HepG2 (cell line): Measurements from ENCODE around the gene CETN2. TPM values are rescaled to one million over a fixed set of nuclear protein-coding genes. Genes with fewer than 3 reads are reported as not detected.

Experiments used
- ATAC-seq: fragments of 200-7000 bp; cut with Tn5 transposase; 3 replicates; pipeline ENCODE4 v1.9.1; 2020; ENCODE audit warnings: mild to moderate bottlenecking, moderate library complexity
- BruUV-seq: library from RNA; stranded (reverse); fragments of 400-500 nt; replicated peaks from 2 replicates; lab custom pipeline; 2021; lab: Mats Ljungman, UMichigan
- CTCF ChIA-PET: fragments of 300-600 bp; formaldehyde crosslinking; extraction: SDS; loops from one replicate; lab custom pipeline; 2021; ENCODE audit warnings: low total read pairs, inconsistent platforms, low intra/inter-chr PET ratio; lab: Yijun Ruan, JAX
- POLR2A ChIA-PET: fragments of 350-600 bp; sonication (Branson Sonifier 250); formaldehyde crosslinking; loops from one replicate; lab custom pipeline; 2020; ENCODE audit warnings: antibody characterized with exemption, inconsistent platforms; lab: Yijun Ruan, JAX
- DNase-seq: peaks from one replicate; pipeline ENCODE4 v3.0.0-alpha.2; 2015; ENCODE audit warnings: low spot score
- FAIRE-seq: peaks from 3 replicates; lab custom pipeline; 2011; peaks lifted over from hg19 to GRCh38; lab: Jason Lieb, UNC
- H2AFZ ChIP-seq: one replicate; pipeline ENCODE4 v1.6.1; 2011; ENCODE audit warnings: low read length, inconsistent platforms
- H3K27ac ChIP-seq: fragments of 300-600 bp; 3 replicates; pipeline ENCODE4 v1.8.0; 2011; ENCODE audit warnings: mixed run types, mild to moderate bottlenecking, mixed read lengths, low read length, inconsistent platforms; ENCODE audit not compliant: insufficient read depth; ENCODE audit errors: extremely low read length
- H3K27me3 ChIP-seq, 2 experiments: fragments of 200-600 bp in 1 of 2; 2 replicates in 1 of 2; 3 replicates in 1 of 2; pipeline versions ENCODE4 v1.6.0 to v1.8.0; 2011; ENCODE audit warnings: low read length in 2 of 2, mild to moderate bottlenecking in 2 of 2, moderate library complexity in 2 of 2, inconsistent platforms in 1 of 2; ENCODE audit not compliant: insufficient read depth in 2 of 2, control insufficient read depth in 1 of 2
- H3K36me3 ChIP-seq, 2 experiments: fragments of 200-600 bp in 1 of 2; replicated peaks in 1 of 2; 2 replicates in 1 of 2; 3 replicates in 1 of 2; pipeline versions ENCODE4 v1.5.1 to v1.8.0; 2011; ENCODE audit warnings: low read length in 2 of 2, inconsistent platforms in 1 of 2; ENCODE audit not compliant: insufficient read depth in 2 of 2, control insufficient read depth in 1 of 2
- H3K4me1 ChIP-seq: 2 replicates; pipeline ENCODE4 v1.5.1; 2012; ENCODE audit warnings: low read length, inconsistent platforms; ENCODE audit not compliant: insufficient read depth
- H3K4me2 ChIP-seq: 2 replicates; pipeline ENCODE4 v1.6.0; 2011; ENCODE audit warnings: low read depth, low read length, inconsistent platforms
- H3K4me3 ChIP-seq, 3 experiments: fragments of 200-600 bp in 1 of 3; sonication (generic), shearing (Covaris generic) in 1 of 3; replicated peaks in 1 of 3; 2 replicates each; pipeline ENCODE4 v1.5.1; 2011 to 2016; ENCODE audit warnings: low read length in 3 of 3, inconsistent platforms in 2 of 3, low read depth in 2 of 3, mild to moderate bottlenecking in 2 of 3, control low read depth in 1 of 3, mixed read lengths in 1 of 3; ENCODE audit not compliant: insufficient read depth in 1 of 3
- H3K79me2 ChIP-seq: one replicate; pipeline ENCODE4 v1.6.1; 2011; ENCODE audit warnings: low read length, inconsistent platforms; ENCODE audit not compliant: insufficient read depth
- H3K9ac ChIP-seq: 2 replicates; pipeline ENCODE4 v1.6.0; 2011; ENCODE audit warnings: mild to moderate bottlenecking, low read depth, low read length, inconsistent platforms; ENCODE audit not compliant: insufficient read depth
- H3K9me3 ChIP-seq: 2 replicates; pipeline ENCODE4 v1.5.1; 2012; ENCODE audit warnings: mild to moderate bottlenecking, low read length
- H4K20me1 ChIP-seq: 2 replicates; pipeline ENCODE4 v1.6.0; 2011; ENCODE audit warnings: inconsistent platforms, mild to moderate bottlenecking, low read length, moderate library complexity; ENCODE audit not compliant: insufficient read depth
- FOXA1 ChIP-seq, 2 experiments: fragments of 450-650 bp in 1 of 2; sonication (generic) in 1 of 2; formaldehyde crosslinking in 1 of 2; IDR thresholded peaks; 2 replicates each; pipeline versions ENCODE4 v1.4.0 to v1.6.1; 2016 to 2020; ENCODE audit warnings: missing genetic modification reagents in 1 of 2
- GPN1 ChIP-seq: sonication (generic); formaldehyde crosslinking; IDR thresholded peaks from 2 replicates; pipeline ENCODE4 v1.5.1; 2020; ENCODE audit warnings: missing genetic modification reagents, borderline replicate concordance
- HCFC1 ChIP-seq: fragments of 150-350 bp; IDR thresholded peaks from 2 replicates; pipeline ENCODE4 v1.6.1; 2014; ENCODE audit warnings: low read depth, low read length
- IKZF1 ChIP-seq: fragments of 450-650 bp; IDR thresholded peaks from 2 replicates; pipeline ENCODE4 v1.7.1; 2016
- KMT2A ChIP-seq: sonication (generic); formaldehyde crosslinking; IDR thresholded peaks from 2 replicates; pipeline ENCODE4 v1.4.0; 2020; ENCODE audit warnings: missing genetic modification reagents
- MTA1 ChIP-seq: sonication (generic); formaldehyde crosslinking; IDR thresholded peaks from 2 replicates; pipeline ENCODE4 v1.4.0; 2020; ENCODE audit warnings: missing genetic modification reagents, mild to moderate bottlenecking, borderline replicate concordance
- POLR2AphosphoS2 ChIP-seq: IDR thresholded peaks from 2 replicates; pipeline ENCODE4 v1.6.1; 2011; ENCODE audit warnings: low read depth, low read length, improper control_type of control experiment
- SMAD1 ChIP-seq: sonication (generic); formaldehyde crosslinking; IDR thresholded peaks from 2 replicates; pipeline ENCODE4 v1.4.0; 2020; ENCODE audit warnings: missing genetic modification reagents, low read depth, mild to moderate bottlenecking, borderline replicate concordance
- TMF1 ChIP-seq: sonication (generic); formaldehyde crosslinking; IDR thresholded peaks from 2 replicates; pipeline ENCODE4 v1.8.1; 2022; ENCODE audit warnings: low read depth, missing genetic modification reagents
- YEATS2 ChIP-seq: sonication (generic); formaldehyde crosslinking; IDR thresholded peaks from 2 replicates; pipeline ENCODE4 v1.4.0; 2020; ENCODE audit warnings: missing genetic modification reagents, borderline replicate concordance
- ZNF530 ChIP-seq: sonication (generic); formaldehyde crosslinking; IDR thresholded peaks from 2 replicates; pipeline ENCODE4 v1.5.0; 2020; ENCODE audit warnings: low read depth, mild to moderate bottlenecking, missing genetic modification reagents
- ZNF768 ChIP-seq: sonication (generic); formaldehyde crosslinking; IDR thresholded peaks from 2 replicates; pipeline ENCODE4 v1.4.0; 2020; ENCODE audit warnings: missing genetic modification reagents
- ZNF781 ChIP-seq: sonication (generic); formaldehyde crosslinking; IDR thresholded peaks from 2 replicates; pipeline ENCODE4 v1.5.1; 2020; ENCODE audit warnings: borderline replicate concordance, mild to moderate bottlenecking, missing genetic modification reagents; ENCODE audit errors: not compliant biosample characterization
- WGBS: methylation state at CpG from one replicate; pipeline ENCODE4 v1.1.6; 2017; ENCODE audit warnings: low lambda C conversion rate; 5-methylcytosine and 5-hydroxymethylcytosine counted together
- in situ Hi-C: cut with HindIII; loops from 2 replicates; pipeline ENCODE4 v1.10.0; 2017; ENCODE audit warnings: low pct_unique_long_range_greater_than_20kb; ENCODE audit not compliant: extremely low pct_ligation_motif_present
- intact Hi-C: fragments of 100-400 bp; cut with micrococcal nuclease; formaldehyde crosslinking; loops from one replicate; pipeline ENCODE4 v1.10.0; 2022; ENCODE audit not compliant: unreplicated experiment
- polyA plus RNA-seq, 8 experiments: library from polyadenylated mRNA; depleted of rRNA in 3 of 8; stranded (reverse) in 7 of 8; unstranded in 1 of 8; fragments of >200 nt; fragmentation: Illumina TruSeq in 4 of 8; extraction: Trizol in 4 of 8; gene quantifications; 2 replicates each; pipeline versions ENCODE4 v1.2.1 to v1.2.3, GENCODE V29; 2011 to 2016; ENCODE audit warnings: low read depth in 4 of 8, missing spikeins in 1 of 8, mixed read lengths in 1 of 8; ENCODE audit not compliant: insufficient read depth in 1 of 8
- total RNA-seq, 5 experiments: library from RNA; depleted of rRNA; stranded (reverse); fragments of >200 nt; fragmentation: Illumina TruSeq; extraction: Trizol; gene quantifications; 2 replicates each; pipeline ENCODE4 v1.2.3, GENCODE V29; 2016; ENCODE audit warnings: low read depth in 1 of 5
- TF ChIP-seq, protein P1 (sequence below): IDR thresholded peaks from 2 replicates; pipeline ENCODE4 v1.6.1; 2016
- TF ChIP-seq, protein P2 (sequence below): IDR thresholded peaks from 2 replicates; pipeline ENCODE4 v1.6.1; 2016; ENCODE audit warnings: missing compliant biosample characterization, missing genetic modification reagents, borderline replicate concordance
- TF ChIP-seq, protein P3 (sequence below): sonication (generic); formaldehyde crosslinking; IDR thresholded peaks from 2 replicates; pipeline ENCODE4 v1.4.0; 2020; ENCODE audit warnings: missing genetic modification reagents
- TF ChIP-seq, protein P4 (sequence below): sonication (generic); formaldehyde crosslinking; IDR thresholded peaks from 2 replicates; pipeline ENCODE4 v1.5.1; 2020; ENCODE audit warnings: mild to moderate bottlenecking, missing genetic modification reagents

CETN2 gene
- total and polyA plus RNA-seq, 2 of the 13 experiments (the other 11 are each of a cell fraction or from before 2014, with no cell fraction given) = 17.2 to 85.4 TPM

DNA sequence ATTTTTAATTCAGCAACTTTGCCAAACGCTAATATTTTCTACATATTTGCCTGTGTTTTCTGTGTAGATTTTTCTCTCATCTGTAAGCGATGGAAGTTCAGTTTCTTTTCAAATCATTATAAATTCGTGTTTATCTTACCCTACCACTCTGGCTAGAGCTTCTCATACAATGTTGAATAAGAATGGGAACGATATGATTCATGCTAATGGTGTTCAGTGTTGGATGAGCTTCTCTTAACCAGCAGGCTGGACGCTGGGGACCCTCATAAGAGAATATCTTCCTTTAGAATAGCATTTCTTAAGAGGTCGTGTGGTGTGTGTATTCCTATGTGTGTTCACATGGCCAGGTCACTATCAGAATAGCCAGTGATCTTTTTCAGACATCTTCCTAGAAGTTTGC is 31.3 kb upstream of the CETN2 start:
- TF ChIP-seq ZNF781 (CRISPR knock-in tag) (no peak), IKZF1 (no peak), POLR2AphosphoS2 (no peak), ZNF530 (no peak), ZNF768 (CRISPR knock-in tag) (no peak), GPN1 (CRISPR knock-in tag) (no peak), SMAD1 (CRISPR knock-in tag) (no peak), MTA1 (no peak), FOXA1 (IDR thresholded peaks at IDR 0.05) (no peak), FOXA1 (CRISPR knock-in tag; IDR thresholded peaks at IDR 0.05) (no peak), KMT2A (CRISPR knock-in tag) (no peak), TMF1 (CRISPR knock-in tag) (no peak), HCFC1 (no peak), YEATS2 (CRISPR knock-in tag) (no peak)
- TF ChIP-seq, protein P1, sequence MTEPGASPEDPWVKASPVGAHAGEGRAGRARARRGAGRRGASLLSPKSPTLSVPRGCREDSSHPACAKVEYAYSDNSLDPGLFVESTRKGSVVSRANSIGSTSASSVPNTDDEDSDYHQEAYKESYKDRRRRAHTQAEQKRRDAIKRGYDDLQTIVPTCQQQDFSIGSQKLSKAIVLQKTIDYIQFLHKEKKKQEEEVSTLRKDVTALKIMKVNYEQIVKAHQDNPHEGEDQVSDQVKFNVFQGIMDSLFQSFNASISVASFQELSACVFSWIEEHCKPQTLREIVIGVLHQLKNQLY (CRISPR knock-in tag) = no peak
- TF ChIP-seq, protein P2, sequence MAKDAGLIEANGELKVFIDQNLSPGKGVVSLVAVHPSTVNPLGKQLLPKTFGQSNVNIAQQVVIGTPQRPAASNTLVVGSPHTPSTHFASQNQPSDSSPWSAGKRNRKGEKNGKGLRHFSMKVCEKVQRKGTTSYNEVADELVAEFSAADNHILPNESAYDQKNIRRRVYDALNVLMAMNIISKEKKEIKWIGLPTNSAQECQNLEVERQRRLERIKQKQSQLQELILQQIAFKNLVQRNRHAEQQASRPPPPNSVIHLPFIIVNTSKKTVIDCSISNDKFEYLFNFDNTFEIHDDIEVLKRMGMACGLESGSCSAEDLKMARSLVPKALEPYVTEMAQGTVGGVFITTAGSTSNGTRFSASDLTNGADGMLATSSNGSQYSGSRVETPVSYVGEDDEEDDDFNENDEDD (CRISPR knock-in tag) = no peak
- TF ChIP-seq, protein P3, sequence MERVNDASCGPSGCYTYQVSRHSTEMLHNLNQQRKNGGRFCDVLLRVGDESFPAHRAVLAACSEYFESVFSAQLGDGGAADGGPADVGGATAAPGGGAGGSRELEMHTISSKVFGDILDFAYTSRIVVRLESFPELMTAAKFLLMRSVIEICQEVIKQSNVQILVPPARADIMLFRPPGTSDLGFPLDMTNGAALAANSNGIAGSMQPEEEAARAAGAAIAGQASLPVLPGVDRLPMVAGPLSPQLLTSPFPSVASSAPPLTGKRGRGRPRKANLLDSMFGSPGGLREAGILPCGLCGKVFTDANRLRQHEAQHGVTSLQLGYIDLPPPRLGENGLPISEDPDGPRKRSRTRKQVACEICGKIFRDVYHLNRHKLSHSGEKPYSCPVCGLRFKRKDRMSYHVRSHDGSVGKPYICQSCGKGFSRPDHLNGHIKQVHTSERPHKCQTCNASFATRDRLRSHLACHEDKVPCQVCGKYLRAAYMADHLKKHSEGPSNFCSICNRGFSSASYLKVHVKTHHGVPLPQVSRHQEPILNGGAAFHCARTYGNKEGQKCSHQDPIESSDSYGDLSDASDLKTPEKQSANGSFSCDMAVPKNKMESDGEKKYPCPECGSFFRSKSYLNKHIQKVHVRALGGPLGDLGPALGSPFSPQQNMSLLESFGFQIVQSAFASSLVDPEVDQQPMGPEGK (CRISPR knock-in tag) = no peak
- TF ChIP-seq, protein P4, sequence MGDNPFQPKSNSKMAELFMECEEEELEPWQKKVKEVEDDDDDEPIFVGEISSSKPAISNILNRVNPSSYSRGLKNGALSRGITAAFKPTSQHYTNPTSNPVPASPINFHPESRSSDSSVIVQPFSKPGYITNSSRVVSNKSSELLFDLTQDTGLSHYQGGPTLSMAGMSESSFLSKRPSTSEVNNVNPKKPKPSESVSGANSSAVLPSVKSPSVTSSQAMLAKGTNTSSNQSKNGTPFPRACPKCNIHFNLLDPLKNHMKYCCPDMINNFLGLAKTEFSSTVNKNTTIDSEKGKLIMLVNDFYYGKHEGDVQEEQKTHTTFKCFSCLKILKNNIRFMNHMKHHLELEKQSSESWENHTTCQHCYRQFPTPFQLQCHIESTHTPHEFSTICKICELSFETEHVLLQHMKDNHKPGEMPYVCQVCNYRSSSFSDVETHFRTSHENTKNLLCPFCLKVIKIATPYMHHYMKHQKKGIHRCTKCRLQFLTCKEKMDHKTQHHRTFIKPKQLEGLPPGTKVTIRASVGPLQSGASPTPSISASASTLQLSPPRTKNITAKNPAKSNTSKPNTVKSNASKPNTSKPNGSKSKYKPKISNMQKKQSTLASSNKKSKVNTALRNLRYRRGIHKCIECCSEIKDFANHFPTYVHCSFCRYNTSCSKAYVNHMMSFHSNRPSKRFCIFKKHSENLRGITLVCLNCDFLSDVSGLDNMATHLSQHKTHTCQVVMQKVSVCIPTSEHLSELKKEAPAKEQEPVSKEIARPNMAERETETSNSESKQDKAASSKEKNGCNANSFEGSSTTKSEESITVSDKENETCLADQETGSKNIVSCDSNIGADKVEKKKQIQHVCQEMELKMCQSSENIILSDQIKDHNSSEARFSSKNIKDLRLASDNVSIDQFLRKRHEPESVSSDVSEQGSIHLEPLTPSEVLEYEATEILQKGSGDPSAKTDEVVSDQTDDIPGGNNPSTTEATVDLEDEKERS (CRISPR knock-in tag) = no peak
- CTCF ChIA-PET = no interaction called here
- in situ Hi-C loops (no loop called here), intact Hi-C loops (no loop called here)
- H3K27ac ChIP-seq = no peak overlapping the region
- H4K20me1 ChIP-seq = no peaks in the 10 kb centered on the region
- FAIRE-seq (no peak), ATAC-seq (no peak), DNase-seq (no peak)
- H2AFZ ChIP-seq = no peak overlapping the region
- H3K9ac ChIP-seq = no peak overlapping the region
- H3K27me3 ChIP-seq = no peaks in the 10 kb centered on the region
- POLR2A ChIA-PET = no interaction called here
- no peaks in the 10 kb centered on the region for H3K79me2 ChIP-seq
- no peaks in the 10 kb centered on the region for H3K4me1 ChIP-seq
- no peak overlapping the region for H3K4me3 ChIP-seq
- peaks cover 1 to 61% of the 10 kb centered on the region in 2 experiments for H3K36me3 ChIP-seq
- no TSS peak for BruUV-seq
- no peaks in the 10 kb centered on the region for H3K9me3 ChIP-seq
- WGBS = 92% methylated on average over 6 of the region's 6 CpGs
- no peak overlapping the region for H3K4me2 ChIP-seq
